Activated CD4-positive, alpha-beta T cell treated with anti-CD3 and anti-CD28 coated beads, Interleukin-2, amount 50 U/mL, for 4 hours (primary cell): ENCODE data around the gene CIC.

ENCODE experiments used
- DNase-seq, 2 experiments: peaks; one replicate each; pipeline ENCODE4 v3.0.0-alpha.2; 2020

CIC gene

GRCh38 chr19:42278452-42279154, 9.6 kb downstream of the CIC start:
- no peak for DNase-seq

DNA sequence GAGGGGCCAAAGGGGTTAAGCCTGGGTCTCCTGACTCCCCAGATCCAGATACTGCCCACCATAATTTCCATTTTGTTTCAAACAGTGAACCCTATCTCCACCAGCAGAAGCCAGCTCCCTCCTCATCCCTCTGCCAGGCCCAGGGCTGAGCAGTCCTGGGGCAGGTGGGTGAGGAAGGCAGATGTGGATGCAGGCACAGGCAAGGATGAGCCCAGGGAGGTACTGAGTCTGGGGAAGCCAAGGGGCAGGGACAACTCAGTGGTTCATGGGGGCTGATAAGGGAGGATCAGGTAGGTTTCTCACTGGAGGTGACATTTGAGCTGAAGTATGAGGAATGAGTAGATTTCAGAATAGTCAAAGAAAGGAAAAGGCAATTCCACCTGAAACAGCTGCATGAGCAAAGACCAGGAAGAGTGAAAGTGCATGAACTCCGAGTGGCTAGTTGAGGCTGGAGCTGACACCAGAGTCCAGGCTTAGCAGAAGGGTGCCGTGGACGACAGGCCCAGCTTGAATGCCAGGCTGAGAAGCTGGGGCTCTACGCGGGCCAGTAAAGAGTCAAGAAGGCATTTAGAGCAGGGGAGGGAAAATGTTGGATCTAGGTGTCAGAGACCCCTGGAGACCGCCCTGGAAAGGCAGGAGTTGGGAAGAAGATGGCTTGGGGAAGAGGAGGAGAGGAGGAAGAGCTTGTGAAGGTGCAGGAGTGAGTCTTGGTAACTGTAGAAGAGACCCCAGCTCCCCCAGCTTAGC, 10.3 kb downstream of the CIC start:
- DNase-seq: no peak

DNA sequence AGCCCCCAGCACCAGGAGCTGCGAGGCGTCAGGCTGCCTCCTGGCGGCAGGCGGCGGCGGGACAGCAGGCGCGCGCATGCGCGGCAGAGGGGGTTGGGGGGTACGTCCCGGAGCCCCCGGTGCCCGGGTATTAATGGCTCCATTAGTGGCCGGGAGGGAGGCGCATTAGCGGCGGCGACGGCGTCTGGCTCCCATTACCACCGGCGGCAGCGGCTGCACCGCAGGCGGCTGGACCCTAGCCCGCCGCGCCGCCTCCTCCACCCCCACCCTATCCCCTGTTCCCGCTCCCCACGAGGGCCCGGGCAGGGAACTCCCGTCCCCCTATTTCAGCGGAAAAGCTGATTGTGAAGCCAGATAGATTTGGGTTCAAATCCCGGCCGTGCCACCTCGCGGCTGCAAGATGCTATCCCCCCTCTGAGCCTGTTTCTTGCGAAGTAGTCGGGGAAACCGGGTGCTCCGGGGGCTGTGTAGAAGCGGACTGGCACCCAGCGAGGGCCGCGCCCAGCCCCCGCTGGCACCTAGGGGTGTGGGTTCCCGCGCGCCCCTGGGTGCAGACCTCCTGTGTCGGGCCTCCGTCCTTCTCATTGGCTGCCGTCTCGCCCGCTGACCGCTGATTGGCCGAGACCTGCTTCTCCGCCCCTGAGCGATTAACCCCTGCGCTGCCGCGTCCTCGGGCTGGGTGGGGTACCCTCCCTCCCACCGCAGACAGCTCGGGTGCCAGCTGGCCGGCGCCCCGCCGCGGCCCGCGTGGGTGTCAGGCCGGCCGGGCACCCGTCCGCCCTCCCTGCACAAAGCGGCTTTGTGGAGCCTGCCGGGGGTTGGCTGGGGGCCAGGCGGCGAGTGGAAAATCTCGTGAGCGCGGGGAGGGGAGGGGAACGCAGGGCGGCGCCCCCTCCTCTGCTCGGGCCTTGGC, 11.1 kb downstream of the CIC start:
- DNase-seq: peak; percentile 74 to 76

GRCh38 chr19:42280815-42281145, 11.7 kb downstream of the CIC start:
- no peak for DNase-seq

- DNase-seq: no peak
Measured at GRCh38 chr19:42281146-42281826, 12.2 kb downstream of the CIC start.

DNA sequence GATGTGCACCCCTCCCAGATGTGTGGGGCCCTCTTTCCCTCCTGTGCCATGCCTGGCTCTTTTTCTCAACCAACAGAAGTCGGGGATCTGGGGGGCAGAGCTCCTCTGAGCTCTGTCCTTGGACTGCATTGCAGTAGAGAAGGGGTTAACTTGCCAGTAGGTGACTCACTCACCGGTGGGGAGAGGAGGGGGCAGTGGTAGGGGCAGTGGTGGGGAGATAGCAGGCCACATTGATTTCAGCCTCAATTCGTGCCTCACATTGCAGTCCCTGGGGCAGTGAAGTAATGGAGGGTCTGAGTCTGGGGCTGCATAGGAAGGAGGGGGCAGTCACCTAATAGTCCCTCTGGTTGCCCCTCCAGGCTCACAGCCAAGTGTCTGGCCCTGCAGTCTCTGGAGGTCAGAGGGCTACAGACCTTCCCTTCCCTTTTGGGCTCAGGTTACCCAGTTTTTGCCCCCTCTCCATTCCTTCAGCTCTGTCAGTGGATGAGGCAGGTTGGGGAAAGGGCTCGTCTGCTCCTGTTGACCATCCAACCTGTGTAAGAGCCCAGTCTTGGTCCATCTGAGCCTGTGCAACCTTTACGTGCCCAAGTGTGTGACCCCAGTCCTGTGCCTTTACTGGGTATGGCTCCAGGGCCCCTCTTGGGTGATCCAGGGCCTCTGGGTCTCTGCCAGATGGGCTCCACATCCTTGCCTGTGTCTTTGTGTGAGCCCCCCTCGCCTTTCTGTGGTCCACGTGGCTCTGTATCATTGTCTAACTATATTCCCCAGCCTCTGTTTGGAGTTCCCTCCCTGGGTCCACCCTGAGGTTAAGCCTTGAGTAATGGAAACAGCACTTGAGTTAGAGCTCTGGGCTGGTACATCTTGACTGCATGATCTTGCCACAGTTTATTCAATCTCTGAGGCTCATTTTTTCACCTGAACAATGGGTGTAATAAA, 13.0 kb downstream of the CIC start:
- no peak for DNase-seq

DNA sequence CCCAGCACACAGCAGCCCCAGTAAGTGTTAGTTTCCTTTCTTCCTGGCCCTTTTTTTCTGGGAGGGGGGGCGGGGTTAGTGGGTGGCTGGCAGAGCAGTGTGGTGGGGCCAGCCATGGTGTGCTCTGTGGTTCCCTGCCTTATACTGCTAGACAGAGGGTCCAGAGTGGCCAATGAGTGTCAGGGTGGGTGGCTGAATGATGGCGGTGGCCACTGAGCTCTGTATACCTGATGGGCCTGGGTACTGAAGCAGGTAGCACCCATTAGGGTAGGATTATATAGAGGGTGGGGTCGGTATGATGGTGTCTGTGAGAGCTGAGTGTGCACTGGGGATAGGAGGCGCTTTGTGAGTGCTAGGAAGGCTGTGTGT, 13.8 kb downstream of the CIC start:
- DNase-seq: no peak

DNA sequence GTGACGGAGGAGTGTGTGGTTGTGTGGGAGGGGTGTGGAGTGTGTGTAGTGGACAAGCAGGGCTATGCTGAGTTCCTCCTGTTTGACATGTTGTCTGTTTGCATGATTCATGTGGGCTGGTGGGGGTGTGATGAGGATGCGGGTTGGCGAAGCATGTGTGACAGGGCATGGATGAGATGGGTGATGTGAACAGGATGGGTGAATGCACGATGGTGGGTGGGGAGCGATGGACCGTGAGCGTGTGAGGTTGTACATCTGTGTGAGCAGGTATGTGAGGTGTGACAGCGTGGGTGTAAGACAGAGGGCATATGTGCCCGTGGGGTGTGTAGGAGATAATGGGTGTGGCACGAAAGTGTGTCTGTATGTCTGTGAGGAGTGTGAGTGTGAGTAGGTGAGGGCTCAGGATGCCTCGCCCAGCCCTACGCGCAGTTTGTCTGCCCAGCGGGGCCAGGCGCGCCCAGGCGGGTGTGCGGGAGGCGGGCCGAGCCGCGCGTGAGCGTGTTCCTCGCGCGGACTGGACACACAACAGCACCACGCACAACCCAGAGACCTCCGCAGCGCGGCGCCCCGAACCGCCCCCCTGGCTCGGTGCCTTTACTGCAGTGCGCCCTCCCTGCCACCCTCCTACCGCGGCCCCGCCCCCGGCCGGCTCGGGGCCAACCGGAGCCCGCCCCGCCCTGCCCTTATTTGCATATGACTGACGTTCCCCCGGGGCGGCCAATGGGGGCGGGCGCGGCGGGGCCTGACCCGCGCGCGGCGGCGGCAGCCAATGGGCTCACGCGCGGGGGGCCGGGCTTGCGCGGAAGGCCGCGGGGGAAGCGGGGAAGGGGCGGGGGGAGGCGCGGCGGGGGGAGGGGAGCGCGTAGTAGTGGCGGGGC, 14.4 kb downstream of the CIC start:
- DNase-seq: peak; percentile 93 to 95

- DNase-seq: peak; percentile 66 to 77
Measured at GRCh38 chr19:42284066-42284501, 15.0 kb downstream of the CIC start.

GRCh38 chr19:42284591-42285341, 15.7 kb downstream of the CIC start:
- DNase-seq: no peak

GRCh38 chr19:42285541-42285941, 16.5 kb downstream of the CIC start:
- DNase-seq: no peak

GRCh38 chr19:42285988-42286348, 16.9 kb downstream of the CIC start:
- no peak for DNase-seq

DNA sequence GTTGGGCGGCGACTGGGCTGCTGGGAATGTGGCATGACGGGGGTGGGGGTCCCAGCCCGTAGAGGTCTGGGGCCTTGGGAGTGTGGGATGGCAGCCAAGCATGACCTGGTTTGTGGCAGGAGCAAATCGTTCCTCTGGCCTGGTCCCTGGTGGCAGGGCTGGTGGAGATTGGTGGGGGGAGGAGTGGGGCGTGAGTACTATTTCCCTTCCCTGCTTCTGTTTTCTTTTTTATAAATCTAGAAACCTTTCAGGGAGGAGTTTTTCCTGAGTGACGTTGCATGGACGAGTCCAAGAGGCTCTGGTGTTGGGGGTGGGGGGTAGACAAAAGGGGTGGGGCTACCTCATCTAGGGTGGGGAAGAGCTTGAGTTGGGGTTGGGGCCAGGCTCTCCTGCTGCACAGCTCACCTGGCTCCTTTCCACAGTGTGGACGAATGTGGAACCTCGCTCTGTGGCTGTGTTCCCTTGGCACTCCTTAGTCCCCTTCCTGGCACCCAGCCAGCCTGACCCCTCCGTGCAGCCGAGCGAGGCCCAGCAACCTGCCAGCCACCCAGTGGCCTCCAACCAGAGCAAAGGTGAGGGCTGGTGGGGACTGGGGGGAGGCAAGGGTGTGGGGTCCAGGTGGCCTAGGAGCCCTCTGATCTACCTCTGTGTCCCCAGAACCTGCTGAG, 17.4 kb downstream of the CIC start:
- no peak for DNase-seq

DNA sequence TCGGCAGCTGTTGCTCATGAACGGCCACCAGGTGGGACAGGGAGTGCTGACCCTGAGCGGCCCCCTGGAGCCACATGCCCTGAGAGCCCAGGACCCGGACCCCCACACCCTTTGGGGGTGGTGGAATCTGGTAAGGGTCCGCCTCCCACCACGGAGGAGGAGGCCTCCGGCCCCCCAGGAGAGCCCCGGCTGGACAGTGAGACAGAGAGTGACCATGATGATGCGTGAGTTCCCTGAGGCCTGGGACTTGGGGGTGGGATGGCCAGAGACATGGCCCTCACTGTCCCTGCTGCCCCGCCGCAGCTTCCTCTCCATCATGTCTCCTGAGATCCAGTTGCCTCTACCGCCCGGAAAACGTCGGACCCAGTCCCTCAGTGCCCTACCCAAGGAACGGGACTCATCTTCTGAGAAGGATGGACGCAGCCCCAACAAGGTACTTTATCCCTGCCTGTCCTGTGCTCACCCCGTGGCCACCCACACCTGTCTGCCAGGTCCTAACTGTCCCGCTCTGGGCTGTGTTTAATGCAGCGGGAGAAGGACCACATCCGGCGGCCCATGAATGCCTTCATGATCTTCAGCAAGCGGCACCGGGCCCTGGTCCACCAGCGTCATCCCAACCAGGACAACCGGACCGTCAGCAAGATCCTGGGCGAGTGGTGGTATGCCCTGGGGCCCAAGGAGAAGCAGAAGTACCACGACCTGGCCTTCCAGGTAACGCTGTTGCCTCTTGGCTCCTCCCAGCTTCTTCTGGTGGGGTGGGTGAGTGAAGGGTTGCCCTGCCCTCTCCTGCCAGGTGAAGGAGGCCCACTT, 18.2 kb downstream of the CIC start:
- DNase-seq: no peak

GRCh38 chr19:42287827-42288107, 18.7 kb downstream of the CIC start:
- no peak for DNase-seq

DNA sequence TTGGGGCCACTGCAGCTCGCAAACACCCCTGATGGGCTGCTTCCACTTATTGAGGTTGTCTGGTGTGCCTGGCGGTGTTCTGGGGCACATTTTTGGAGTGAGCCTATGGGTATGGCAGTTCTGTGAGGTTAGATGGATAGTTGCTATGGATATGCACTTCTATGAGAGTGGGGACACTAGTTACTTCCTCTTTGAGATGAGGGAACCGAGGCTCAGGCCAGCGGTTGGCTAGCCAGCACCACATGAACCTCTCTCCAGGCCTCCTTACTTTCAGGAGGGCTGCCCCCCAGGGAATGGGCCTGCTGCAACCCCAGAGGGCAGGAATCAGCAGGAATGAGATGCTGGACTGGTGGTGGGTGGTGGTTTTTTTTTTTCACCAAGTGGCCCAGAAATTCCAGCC, 19.3 kb downstream of the CIC start:
- DNase-seq: no peak

- no peak for DNase-seq
Measured at GRCh38 chr19:42288881-42289555, 20.0 kb downstream of the CIC start.

- no peak for DNase-seq
Measured at GRCh38 chr19:42289556-42290041, 20.5 kb downstream of the CIC start.
